ES-I3 (cell line): ENCODE results near the gene TTYH2.

Experiments used
- H3K36me3 ChIP-seq: 2 replicates; pipeline ENCODE4 v1.6.1; 2013; ENCODE audit warnings: mild to moderate bottlenecking, low read length, control low read depth, moderate library complexity; ENCODE audit not compliant: insufficient read depth
- H3K4me1 ChIP-seq: 2 replicates; pipeline ENCODE4 v1.6.1; 2013; ENCODE audit warnings: mild to moderate bottlenecking, control low read depth, low read length; ENCODE audit not compliant: insufficient read depth
- H3K9ac ChIP-seq: 2 replicates; pipeline ENCODE4 v1.6.1; 2013; ENCODE audit warnings: low read depth, mild to moderate bottlenecking, low read length, moderate library complexity
- H3K9me3 ChIP-seq: 2 replicates; pipeline ENCODE4 v1.6.1; 2013; ENCODE audit warnings: mild to moderate bottlenecking, low read length, moderate library complexity; ENCODE audit not compliant: control insufficient read depth, insufficient read depth

Gene TTYH2

DNA sequence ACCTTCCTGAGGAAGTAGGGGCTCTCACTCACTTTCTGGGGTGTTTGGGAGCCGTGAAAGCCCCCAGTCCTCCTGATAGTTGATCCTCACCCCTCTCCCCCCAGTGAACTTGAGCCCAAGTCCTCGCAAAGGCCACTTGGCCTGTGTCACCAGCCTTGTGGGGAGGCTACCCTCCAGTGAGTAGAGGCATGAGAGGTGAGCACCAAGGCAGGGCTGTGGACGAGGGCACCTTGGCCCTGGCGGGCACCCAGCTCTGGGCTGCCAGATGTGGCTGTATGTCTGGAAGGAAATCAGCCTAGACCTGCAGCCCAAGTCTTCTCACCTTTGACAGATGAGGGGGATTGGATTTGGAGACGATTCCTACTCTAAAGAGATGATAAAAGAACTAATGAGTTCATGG lies 3.1 kb downstream of the TTYH2 start:
- H3K4me1 ChIP-seq = peaks cover 15% of the 10 kb centered on the region; the same call in 1 of the 2 replicates
- H3K36me3 ChIP-seq = no peaks in the 10 kb centered on the region
- H3K9ac ChIP-seq = no peak overlapping the region
- no peaks in the 10 kb centered on the region for H3K9me3 ChIP-seq

DNA sequence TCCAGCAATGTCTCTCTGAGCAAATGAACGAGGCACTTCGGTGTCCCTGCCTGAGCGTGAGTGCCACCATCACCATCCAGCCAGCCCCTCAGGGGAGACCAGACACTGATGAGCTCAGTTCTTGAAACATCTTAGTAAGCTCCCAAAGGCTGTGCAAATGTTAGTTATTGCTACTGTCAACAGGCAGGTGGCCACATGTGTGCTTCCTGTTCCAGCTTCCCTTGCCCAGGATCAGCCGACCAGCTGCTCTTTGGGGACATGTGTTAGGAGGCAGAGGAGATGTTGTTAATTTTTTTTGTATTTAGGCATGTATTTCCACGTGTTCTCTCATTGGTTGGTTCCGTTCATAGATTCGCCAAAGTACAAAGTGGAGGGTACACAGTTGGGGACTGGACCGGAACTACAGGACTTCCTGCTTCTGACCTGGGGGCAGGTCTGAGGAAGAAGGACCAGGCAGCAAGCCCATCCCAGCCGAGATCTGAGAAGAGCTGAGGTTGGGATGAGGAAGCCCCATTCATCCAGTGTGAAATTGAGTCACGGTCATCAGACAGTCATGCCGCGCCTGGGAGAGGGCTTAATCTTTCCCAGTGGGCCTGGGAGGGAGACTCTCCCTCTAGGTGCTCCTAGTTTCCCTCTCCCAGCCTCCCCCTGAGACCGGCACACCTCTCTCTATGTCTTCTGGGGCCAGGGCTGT lies 3.8 kb downstream of the TTYH2 start:
- Histone ChIP-seq H3K4me1 (peaks cover 9% of the 10 kb centered on the region; the same call in 1 of the 2 replicates), H3K9ac (no peak overlapping the region), H3K36me3 (no peaks in the 10 kb centered on the region), H3K9me3 (no peaks in the 10 kb centered on the region)

DNA sequence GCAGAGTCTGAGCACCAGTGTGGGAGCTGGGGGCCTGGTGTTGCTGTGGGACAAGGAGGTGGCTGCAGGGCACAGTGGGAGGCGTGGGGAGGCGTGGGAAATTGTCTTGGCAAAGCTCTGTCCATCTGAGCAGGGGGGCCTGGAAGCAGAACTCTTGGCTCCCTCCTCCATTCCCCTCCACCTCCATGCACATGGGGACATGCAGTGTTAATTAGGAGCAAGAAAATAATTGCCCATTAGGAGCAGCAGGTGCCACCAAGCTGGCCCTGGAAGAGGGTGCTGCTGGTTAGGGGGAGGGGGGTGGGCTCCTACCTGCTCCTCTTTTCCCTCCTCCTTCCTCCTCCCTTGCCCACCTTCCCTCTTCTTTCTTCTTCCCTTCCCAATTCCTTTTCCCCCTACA lies 4.5 kb downstream of the TTYH2 start:
- no peaks in the 10 kb centered on the region for H3K9me3 ChIP-seq
- H3K9ac ChIP-seq = no peak overlapping the region
- H3K4me1 ChIP-seq = peaks cover 9% of the 10 kb centered on the region; the same call in 1 of the 2 replicates
- H3K36me3 ChIP-seq = no peaks in the 10 kb centered on the region

DNA sequence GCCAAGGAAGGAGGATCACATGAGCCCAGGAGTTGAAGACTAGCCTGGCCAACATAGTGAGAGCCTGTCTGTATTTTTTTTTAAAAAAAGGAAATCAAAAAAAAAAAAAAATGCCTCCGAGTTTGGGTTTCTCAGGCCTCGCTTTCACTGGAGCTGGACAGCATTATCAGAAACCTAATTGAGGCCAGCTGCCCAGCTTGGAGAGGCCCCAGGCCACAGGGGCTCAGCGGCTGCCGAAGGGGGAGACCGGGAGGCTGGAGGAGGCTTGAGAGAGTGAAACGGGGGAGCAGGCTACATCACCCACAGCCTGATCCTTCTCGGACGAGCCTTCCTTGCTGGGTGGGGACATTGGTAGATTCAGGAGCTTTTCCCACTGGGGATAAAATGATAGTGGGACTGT lies 5.1 kb downstream of the TTYH2 start:
- Histone ChIP-seq H3K4me1 (peaks cover 9% of the 10 kb centered on the region; the same call in 1 of the 2 replicates), H3K9me3 (no peaks in the 10 kb centered on the region), H3K36me3 (no peaks in the 10 kb centered on the region), H3K9ac (no peak overlapping the region)

DNA sequence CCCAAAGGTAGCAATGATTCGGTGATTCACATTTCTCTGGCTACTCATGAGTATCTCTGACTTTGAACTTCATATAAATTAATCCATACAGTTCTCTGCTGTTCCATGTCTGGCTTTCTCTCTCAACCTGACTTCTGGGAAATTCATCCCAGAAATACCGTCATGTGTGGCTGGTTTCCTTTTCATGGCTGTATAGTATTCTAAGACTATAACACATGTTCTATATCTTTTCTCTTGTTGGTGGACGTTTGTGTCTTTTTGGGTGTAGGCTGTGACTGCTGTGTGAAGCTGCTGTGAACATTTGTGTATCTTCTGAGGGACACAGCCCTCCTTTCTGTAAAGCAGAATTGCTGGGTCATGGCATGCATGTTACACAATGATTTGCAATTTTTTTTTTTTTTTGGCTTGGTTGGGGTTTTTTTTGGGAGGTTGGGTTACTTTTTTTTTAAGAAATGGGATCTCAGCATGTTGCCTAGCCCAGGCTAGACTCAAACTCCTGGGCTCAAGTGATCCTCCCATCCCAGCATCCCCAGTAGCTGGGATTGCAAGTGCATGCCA lies 6.3 kb downstream of the TTYH2 start:
- Histone ChIP-seq H3K9ac (no peak overlapping the region), H3K36me3 (no peaks in the 10 kb centered on the region), H3K4me1 (peaks cover 4% of the 10 kb centered on the region; the same call in 1 of the 2 replicates), H3K9me3 (no peaks in the 10 kb centered on the region)

DNA sequence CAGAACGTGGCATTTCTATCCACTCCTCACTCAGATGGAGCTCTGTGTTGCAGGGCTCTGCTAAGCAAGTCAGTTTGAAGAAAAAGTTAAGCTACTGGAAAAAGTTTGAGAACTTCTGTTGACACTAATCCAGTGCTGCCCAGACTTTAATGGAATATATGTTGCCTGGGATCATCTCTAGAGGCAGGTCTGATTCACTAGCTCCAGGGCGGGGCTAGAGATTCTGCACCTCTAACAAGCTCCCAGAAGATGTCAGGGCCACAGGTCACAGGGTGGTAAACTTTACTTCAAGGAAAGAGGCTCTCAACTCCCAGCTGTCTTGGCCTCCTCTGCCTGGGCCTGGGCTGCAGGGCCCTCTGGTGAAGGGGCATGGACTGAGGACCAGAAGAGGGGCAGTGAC lies 6.8 kb downstream of the TTYH2 start:
- Histone ChIP-seq H3K9me3 (no peaks in the 10 kb centered on the region), H3K9ac (no peak overlapping the region), H3K36me3 (no peaks in the 10 kb centered on the region), H3K4me1 (no peaks in the 10 kb centered on the region; the same call in 1 of the 2 replicates)

DNA sequence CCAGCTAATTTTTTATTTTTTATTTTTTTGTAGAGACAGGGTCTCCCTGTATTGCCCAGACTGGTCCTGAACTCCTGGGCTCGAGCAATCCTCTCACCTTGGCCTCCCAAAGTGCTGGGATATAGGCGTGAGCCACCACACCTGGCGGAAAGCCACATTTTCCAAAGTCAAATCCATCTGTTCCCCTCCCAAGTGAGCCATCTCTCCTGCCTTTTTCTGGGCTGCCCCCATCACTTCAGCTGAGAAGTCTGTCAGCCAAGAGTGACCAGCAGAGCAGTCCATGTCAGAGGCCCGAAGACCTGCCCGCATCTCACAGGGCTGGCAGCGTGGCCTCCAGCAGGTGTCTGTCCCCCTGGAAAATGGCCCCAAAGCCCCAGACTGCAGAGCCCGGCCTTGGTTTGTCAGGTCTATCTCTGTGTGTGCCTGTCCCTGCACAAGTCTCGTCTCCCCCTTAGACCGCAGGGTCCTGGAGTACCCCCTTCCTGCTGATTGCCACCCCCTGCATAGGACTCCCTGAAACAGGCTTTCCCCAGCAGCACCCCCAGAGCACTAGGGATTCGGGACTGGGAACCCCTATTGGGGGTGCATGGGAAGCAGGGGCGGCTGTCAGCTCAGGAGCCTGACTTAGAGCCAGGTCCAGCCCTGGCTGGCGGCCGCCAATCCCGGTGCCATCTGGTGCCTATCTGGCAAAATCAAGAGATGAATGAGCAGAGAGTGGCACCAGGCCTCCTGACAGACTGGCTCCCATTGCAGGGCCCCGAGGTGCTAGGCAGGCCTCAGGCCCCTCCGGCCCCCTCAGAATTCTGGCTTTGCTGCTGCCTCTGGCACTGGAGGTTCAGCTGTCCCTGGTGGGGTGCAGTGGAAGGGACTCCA lies 7.8 kb downstream of the TTYH2 start:
- Histone ChIP-seq H3K4me1 (no peaks in the 10 kb centered on the region; the same call in 1 of the 2 replicates), H3K36me3 (no peaks in the 10 kb centered on the region), H3K9ac (no peak overlapping the region), H3K9me3 (no peaks in the 10 kb centered on the region)

DNA sequence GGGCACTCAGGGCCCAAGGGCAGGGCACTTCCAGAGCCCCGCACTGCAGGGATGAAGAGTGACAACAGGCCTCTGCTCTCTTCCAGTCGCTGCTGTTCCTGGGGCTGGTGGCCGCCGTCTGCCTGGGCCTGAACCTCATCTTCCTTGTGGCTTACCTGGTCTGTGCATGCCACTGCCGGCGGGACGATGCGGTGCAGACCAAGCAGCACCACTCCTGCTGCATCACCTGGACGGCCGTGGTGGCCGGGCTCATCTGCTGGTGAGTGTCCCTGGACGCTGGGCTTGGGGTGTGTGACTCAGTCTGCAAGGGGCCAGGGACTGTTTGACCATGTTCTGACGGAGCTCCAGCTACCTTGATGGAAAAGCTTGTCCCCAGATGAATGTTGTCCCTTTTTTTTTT lies 9.0 kb downstream of the TTYH2 start:
- H3K9me3 ChIP-seq = no peaks in the 10 kb centered on the region
- no peaks in the 10 kb centered on the region for H3K36me3 ChIP-seq
- H3K9ac ChIP-seq = no peak overlapping the region
- H3K4me1 ChIP-seq = no peaks in the 10 kb centered on the region; the same call in 1 of the 2 replicates

DNA sequence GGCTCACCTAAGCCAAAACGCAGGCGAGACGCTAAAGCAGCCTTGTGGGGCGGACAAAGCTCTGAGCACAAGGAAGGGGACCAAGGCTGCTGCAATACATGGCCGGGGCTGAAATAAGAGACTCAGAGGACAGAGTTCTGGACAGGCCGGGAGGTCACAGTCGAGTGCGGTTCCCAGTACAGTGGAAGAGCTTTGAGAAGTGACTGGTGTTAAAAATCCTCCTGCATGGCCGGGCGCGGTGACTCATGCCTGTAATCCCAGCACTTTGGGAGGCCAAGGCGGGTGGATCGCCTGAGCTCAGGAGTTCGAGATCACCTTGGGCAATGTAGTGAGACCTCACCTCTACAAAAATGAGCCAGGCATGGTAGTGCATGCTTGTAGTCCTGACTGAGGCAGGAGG lies 10.5 kb downstream of the TTYH2 start:
- no peaks in the 10 kb centered on the region; the same call in 1 of the 2 replicates for H3K4me1 ChIP-seq
- no peak overlapping the region for H3K9ac ChIP-seq

DNA sequence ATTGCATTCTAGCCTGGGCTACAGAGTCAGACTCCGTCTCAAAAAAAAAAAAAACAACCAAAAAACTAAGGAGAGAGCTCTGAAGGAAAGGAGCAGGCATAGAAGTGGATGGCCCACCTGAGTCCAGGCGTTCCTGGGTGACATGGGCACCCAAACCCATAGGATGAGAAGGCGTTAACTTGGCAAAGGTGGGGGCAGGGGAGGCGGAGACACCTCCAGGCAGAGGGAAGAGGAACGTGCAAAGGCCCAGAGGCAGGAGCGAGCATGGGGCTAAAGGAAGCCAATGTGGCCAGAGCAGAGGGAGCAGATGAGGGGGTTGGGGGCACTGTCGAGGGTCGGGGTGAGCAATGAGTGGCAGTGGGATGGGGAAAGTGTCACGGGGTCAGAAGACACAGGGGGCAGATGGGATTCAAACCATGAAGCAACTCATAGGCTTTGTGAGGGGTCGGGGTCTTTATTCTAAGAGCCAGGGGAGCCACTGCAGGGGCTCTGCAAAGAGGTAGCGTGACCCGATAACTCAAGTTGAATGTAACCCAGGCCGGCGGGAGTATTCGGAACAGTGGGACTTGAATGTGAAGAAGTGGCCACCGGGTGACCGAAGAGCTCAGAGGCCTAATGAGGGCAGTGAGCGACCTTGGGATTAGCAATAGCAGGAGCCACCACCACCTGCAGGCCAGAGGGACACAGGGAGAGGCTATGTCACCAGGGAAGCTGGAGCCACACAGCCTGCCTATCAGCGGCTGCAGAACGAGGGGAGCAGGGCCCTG lies 11.8 kb downstream of the TTYH2 start:
- Histone ChIP-seq H3K36me3 (no peaks in the 10 kb centered on the region), H3K9me3 (no peaks in the 10 kb centered on the region), H3K4me1 (no peaks in the 10 kb centered on the region; the same call in 1 of the 2 replicates), H3K9ac (no peak overlapping the region)

More for the DNA sequence above, 10.5 kb downstream of the TTYH2 start:
- H3K36me3 ChIP-seq = no peaks in the 10 kb centered on the region
- no peaks in the 10 kb centered on the region for H3K9me3 ChIP-seq

DNA sequence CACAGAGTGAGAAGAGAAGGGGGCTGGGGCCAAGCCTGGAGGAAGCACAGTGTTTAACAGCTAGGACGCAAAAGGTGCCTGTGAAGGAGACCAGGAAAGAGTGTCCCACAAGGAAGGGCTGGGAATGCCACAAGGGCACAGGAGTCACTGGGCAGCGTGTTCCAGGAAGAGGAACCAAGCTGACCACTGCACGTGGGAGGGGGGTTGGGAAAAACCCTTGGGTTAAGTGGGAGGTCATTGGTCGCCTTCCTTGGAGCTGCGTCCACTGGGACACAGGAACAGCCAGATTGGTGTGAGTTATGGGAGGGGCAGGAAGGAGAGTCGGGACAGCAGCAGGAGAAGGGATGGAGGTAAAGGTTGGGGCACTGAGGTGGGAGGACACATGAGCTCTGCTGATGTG lies 12.9 kb downstream of the TTYH2 start:
- Histone ChIP-seq H3K36me3 (no peaks in the 10 kb centered on the region), H3K4me1 (no peaks in the 10 kb centered on the region; the same call in 1 of the 2 replicates), H3K9ac (no peak overlapping the region), H3K9me3 (no peaks in the 10 kb centered on the region)

DNA sequence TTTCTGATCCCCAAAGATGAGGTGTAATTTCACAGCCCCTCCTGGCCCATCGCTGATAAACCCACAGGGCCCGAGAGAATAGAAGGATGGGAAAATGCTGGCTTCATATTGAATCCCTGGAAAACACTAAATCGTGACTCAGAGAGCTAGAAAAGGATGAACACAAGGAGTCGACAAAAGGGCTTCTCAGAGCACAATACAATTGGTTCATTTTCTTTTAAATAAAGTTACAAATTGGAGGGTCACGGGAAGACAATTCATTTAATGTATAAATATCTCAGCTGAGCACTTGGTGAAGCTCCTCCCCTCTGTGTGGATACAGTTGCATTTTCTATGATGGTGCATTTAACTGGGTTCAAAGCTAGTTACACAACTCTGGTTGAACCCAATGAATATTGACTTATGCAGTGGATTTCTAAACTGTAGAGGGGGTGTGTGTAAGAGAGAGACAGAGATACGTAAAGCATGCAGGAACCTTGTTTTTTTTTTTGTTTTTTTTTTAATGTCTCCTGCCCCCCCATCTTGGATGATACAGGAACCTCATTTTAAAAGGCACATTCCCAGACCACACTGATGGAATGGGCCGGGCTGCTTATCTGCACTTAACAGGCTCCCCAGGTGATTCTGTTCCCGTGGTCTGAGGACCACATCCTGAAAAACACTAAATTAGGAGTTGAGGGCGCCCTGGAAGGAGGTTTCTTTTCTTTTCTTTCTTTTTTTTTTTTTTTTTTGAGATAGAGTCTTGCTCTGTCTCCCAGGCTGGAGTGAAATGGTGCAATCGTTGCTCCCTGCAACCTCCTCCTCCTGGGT lies 14.1 kb downstream of the TTYH2 start:
- H3K9ac ChIP-seq = no peak overlapping the region
- H3K9me3 ChIP-seq = no peaks in the 10 kb centered on the region
- H3K4me1 ChIP-seq = no peaks in the 10 kb centered on the region; the same call in 1 of the 2 replicates
- H3K36me3 ChIP-seq = no peaks in the 10 kb centered on the region

DNA sequence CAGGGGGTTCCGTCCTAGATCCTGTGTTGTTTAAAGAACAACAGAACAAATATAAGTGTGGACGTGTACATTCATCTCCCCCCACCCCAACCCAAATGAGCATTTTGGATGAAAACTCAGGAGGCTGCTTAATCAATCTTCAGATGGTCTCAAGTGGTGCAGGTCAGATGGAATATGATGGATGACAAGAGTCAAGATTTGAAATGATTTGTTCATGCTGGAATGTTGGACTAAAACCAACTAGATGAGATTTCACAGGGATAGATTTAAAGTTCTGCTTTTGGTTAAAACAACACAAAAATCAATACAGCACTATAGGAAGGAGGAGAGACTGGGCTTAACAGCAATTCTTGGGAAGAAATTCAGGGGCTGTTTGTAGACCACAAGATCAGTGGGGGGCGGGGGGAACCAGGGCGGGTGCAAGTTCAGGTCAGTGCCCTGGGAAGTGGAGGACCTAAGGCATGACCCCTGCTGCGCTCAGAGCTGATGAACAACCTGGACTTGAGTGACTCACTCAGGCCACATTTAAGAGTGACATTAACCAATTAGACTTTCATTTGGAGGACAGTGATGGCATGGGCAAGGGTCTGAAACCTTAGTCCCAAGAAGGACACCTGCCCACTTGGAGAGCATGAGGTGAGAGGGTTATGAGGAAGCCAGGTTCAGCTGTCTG lies 15.1 kb downstream of the TTYH2 start:
- Histone ChIP-seq H3K36me3 (no peaks in the 10 kb centered on the region), H3K9ac (no peak overlapping the region), H3K4me1 (no peaks in the 10 kb centered on the region; the same call in 1 of the 2 replicates), H3K9me3 (no peaks in the 10 kb centered on the region)
